Endothelial cell of umbilical vein (primary cell): Measurements from ENCODE around the gene ANKRD12. TPM values are rescaled to one million over a fixed set of nuclear protein-coding genes. Genes with fewer than 3 reads are reported as not detected.

ENCODE experiments used
- BruUV-seq: library from RNA; stranded (reverse); fragments of 400-500 nt; replicated peaks from 2 replicates; lab custom pipeline; 2021; lab: Mats Ljungman, UMichigan
- CTCF ChIA-PET: fragments of 300-600, 350-600 bp; sonication (Branson Sonifier 250); formaldehyde crosslinking; loops from one replicate; lab custom pipeline; 2021; ENCODE audit warnings: antibody characterized with exemption, inconsistent platforms; lab: Charles Lee
- POLR2A ChIA-PET: fragments of 300-600, 350-600 bp; sonication (Branson Sonifier 250); formaldehyde crosslinking; loops from one replicate; lab custom pipeline; 2021; ENCODE audit warnings: antibody characterized with exemption, inconsistent platforms; lab: Charles Lee
- DNase-seq: peaks from one replicate; pipeline ENCODE4 v3.0.0-alpha.2; 2011; ENCODE audit warnings: low read depth, low spot score
- FAIRE-seq: peaks from 2 replicates; lab custom pipeline; 2011; peaks lifted over from hg19 to GRCh38; lab: Jason Lieb, UNC
- H2AFZ ChIP-seq: 2 replicates; pipeline ENCODE4 v1.6.0; 2012; ENCODE audit warnings: low read depth, low read length, control low read depth, inconsistent platforms
- H3K27ac ChIP-seq: 2 replicates; pipeline ENCODE4 v1.5.1; 2011; ENCODE audit warnings: low read depth, mild to moderate bottlenecking, control low read depth, low read length, moderate library complexity; ENCODE audit not compliant: insufficient read depth
- H3K27me3 ChIP-seq, 2 experiments: 2 replicates each; pipeline versions ENCODE4 v1.6.0 to v1.6.1; 2011; ENCODE audit warnings: low read length in 2 of 2, mixed read lengths in 1 of 2; ENCODE audit not compliant: control insufficient read depth in 2 of 2, insufficient read depth in 2 of 2
- H3K36me3 ChIP-seq, 2 experiments: 2 replicates in 1 of 2; 3 replicates in 1 of 2; pipeline ENCODE4 v1.5.1; 2011; ENCODE audit warnings: low read length in 2 of 2, mild to moderate bottlenecking in 1 of 2, moderate library complexity in 1 of 2; ENCODE audit not compliant: control insufficient read depth in 2 of 2, insufficient read depth in 2 of 2; ENCODE audit errors: extremely low read depth in 1 of 2
- H3K4me1 ChIP-seq: 3 replicates; pipeline ENCODE4 v1.5.1; 2011; ENCODE audit warnings: mild to moderate bottlenecking, low read length; ENCODE audit not compliant: control insufficient read depth, insufficient read depth; ENCODE audit errors: extremely low read depth
- H3K4me2 ChIP-seq: 2 replicates; pipeline ENCODE4 v1.6.1; 2011; ENCODE audit warnings: low read length, control low read depth, mixed read lengths; ENCODE audit not compliant: insufficient read depth
- H3K4me3 ChIP-seq, 3 experiments: fragments of 200-600 bp in 1 of 3; sonication (generic), shearing (Covaris generic) in 1 of 3; replicated peaks in 1 of 3; 2 replicates each; pipeline ENCODE4 v1.5.1; 2011 to 2016; ENCODE audit warnings: control low read depth in 3 of 3, low read length in 3 of 3, mild to moderate bottlenecking in 2 of 3, inconsistent platforms in 1 of 3, low read depth in 1 of 3, moderate library complexity in 1 of 3; ENCODE audit not compliant: insufficient read depth in 1 of 3
- H3K79me2 ChIP-seq: 2 replicates; pipeline ENCODE4 v1.6.0; 2012; ENCODE audit warnings: low read length, inconsistent platforms; ENCODE audit not compliant: control insufficient read depth, insufficient read depth
- H3K9ac ChIP-seq: replicated peaks from 2 replicates; pipeline ENCODE3; 2011; ENCODE audit warnings: low read length, control low read depth; ENCODE audit not compliant: insufficient read depth; ENCODE audit errors: extremely low read depth
- H3K9me1 ChIP-seq: replicated peaks from 3 replicates; pipeline ENCODE4 v1.6.0; 2011; ENCODE audit warnings: mild to moderate bottlenecking, low read length; ENCODE audit not compliant: control insufficient read depth, insufficient read depth; ENCODE audit errors: extremely low read depth
- H3K9me3 ChIP-seq: replicated peaks from 2 replicates; pipeline ENCODE4 v1.5.1; 2012; ENCODE audit warnings: low read length, inconsistent platforms; ENCODE audit not compliant: control insufficient read depth, insufficient read depth
- H4K20me1 ChIP-seq: replicated peaks from 2 replicates; pipeline ENCODE3; 2011; ENCODE audit warnings: mild to moderate bottlenecking, low read length; ENCODE audit not compliant: control insufficient read depth, insufficient read depth; ENCODE audit errors: extremely low read depth
- CTCF ChIP-seq, 2 donors: IDR thresholded peaks; 1 replicate in 1 of 2; 2 replicates in 1 of 2; pipeline ENCODE4 v1.5.1; 2011; ENCODE audit warnings: low read length in 2 of 2, mild to moderate bottlenecking in 2 of 2, moderate library complexity in 2 of 2, control low read depth in 1 of 2, inconsistent platforms in 1 of 2, low read depth in 1 of 2; ENCODE audit not compliant: insufficient read depth in 1 of 2; ENCODE audit errors: extremely low read depth in 1 of 2
- EZH2 ChIP-seq: IDR thresholded peaks from 2 replicates; pipeline ENCODE4 v1.6.1; 2012; ENCODE audit warnings: borderline replicate concordance, low read depth, mild to moderate bottlenecking, moderate library complexity, low read length, inconsistent platforms; ENCODE audit not compliant: severe bottlenecking
- FOS ChIP-seq: IDR thresholded peaks from 2 replicates; pipeline ENCODE4 v1.6.1; 2011; ENCODE audit warnings: mild to moderate bottlenecking, low read length, moderate library complexity, borderline replicate concordance; ENCODE audit not compliant: insufficient read depth
- GATA2 ChIP-seq: IDR thresholded peaks from 2 replicates; pipeline ENCODE4 v1.7.0; 2011; ENCODE audit warnings: low read depth, mild to moderate bottlenecking, moderate library complexity, mixed read lengths, low read length; ENCODE audit not compliant: insufficient read length, insufficient read depth
- JUN ChIP-seq: IDR thresholded peaks from 2 replicates; pipeline ENCODE4 v1.6.1; 2011; ENCODE audit warnings: borderline replicate concordance, low read depth; ENCODE audit not compliant: insufficient read length, insufficient read depth
- MAX ChIP-seq: IDR thresholded peaks from 2 replicates; pipeline ENCODE4 v1.6.1; 2011; ENCODE audit not compliant: insufficient read depth, insufficient read length
- MYC ChIP-seq: IDR thresholded peaks from one replicate; pipeline ENCODE4 v1.6.1; 2011; ENCODE audit warnings: mild to moderate bottlenecking, low read depth, low read length
- POLR2A ChIP-seq: IDR thresholded peaks from 2 replicates; pipeline ENCODE4 v1.6.1; 2012; ENCODE audit warnings: low read depth, mild to moderate bottlenecking, control low read depth, low read length
- POLR2AphosphoS5 ChIP-seq: IDR thresholded peaks from 2 replicates; pipeline ENCODE4 v1.6.1; 2012; ENCODE audit warnings: low read depth, mild to moderate bottlenecking, control low read depth, low read length, moderate library complexity; ENCODE audit not compliant: insufficient read depth
- dilution Hi-C: fragments of 300-500 bp; cut with MboI; formaldehyde crosslinking; loops from one replicate; pipeline ENCODE4 v1.15.0; 2019; ENCODE audit warnings: low sequenced_read_pairs; ENCODE audit not compliant: extremely low pct_ligation_motif_present
- intact Hi-C: fragments of 100-400 bp; cut with micrococcal nuclease; formaldehyde crosslinking; loops from one replicate; pipeline ENCODE4 v1.10.0; 2022
- polyA plus RNA-seq, 4 experiments: library from polyadenylated mRNA; depleted of rRNA in 3 of 4; stranded (reverse) in 3 of 4; unstranded in 1 of 4; fragments of >200 nt; gene quantifications; 2 replicates each; pipeline versions ENCODE4 v1.2.1 to v1.2.3, GENCODE V29; 2011 to 2012; ENCODE audit warnings: missing spikeins in 1 of 4
- total RNA-seq: library from RNA; stranded (reverse); gene quantifications from 2 replicates; pipeline ENCODE4 v1.2.3, GENCODE V29; 2021

ANKRD12 gene
- total and polyA plus RNA-seq, 2 donors (not counting 3 experiments of a cell fraction or from before 2014, with no cell fraction given), result 1.5 to 25.4 TPM

- TF ChIP-seq FOS (no peak), JUN (no peak), GATA2 (no peak), EZH2 (no peak), MYC (no peak)
- Histone ChIP-seq H3K9ac (no peak overlapping the region), H3K9me1 (no peaks in the 10 kb centered on the region), H3K4me1 (peaks cover 3% of the 10 kb centered on the region), H3K9me3 (no peaks in the 10 kb centered on the region), H3K4me2 (no peak overlapping the region), H3K36me3 (peaks cover 0 to 2% of the 10 kb centered on the region in 2 experiments), H3K79me2 (peaks cover 3% of the 10 kb centered on the region), H4K20me1 (no peaks in the 10 kb centered on the region), H3K27me3 (no peaks in the 10 kb centered on the region), H3K4me3 (no peak overlapping the region), H2AFZ (no peak overlapping the region), H3K27ac (no peak overlapping the region)
- POLR2A ChIA-PET, result no interaction called here
- BruUV-seq, result no TSS peak
- no peak for FAIRE-seq
- CTCF ChIA-PET, result interaction anchor here (0.8 to 1.0 kb wide), 2 partner anchors 14 to 119 kb away, joined by 3 read pairs; no protein-coding TSS in a partner anchor
- no peak for DNase-seq
- dilution Hi-C loops, result no loop called here
- intact Hi-C loops, result no loop called here
Observed at GRCh38 chr18:9193031-9193430, 56.5 kb downstream of the ANKRD12 start.

GRCh38 chr18:9196568-9196967 lies 60.0 kb downstream of the ANKRD12 start:
- Histone ChIP-seq H3K4me2 (no peak overlapping the region), H4K20me1 (no peaks in the 10 kb centered on the region), H3K9me1 (peaks cover 4% of the 10 kb centered on the region), H2AFZ (no peak overlapping the region), H3K9ac (no peak overlapping the region), H3K4me3 (no peak overlapping the region), H3K36me3 (no peaks in the 10 kb centered on the region), H3K27me3 (no peaks in the 10 kb centered on the region), H3K4me1 (no peaks in the 10 kb centered on the region), H3K27ac (no peak overlapping the region), H3K9me3 (no peaks in the 10 kb centered on the region), H3K79me2 (peaks cover 3% of the 10 kb centered on the region)
- TF ChIP-seq CTCF (IDR thresholded peaks at IDR 0.05; ENCODE audit: extremely low read depth in 1 of 2, insufficient read depth in 1 of 2, low read depth in 1 of 2, low read length in 2 of 2), result no peak
- TF ChIP-seq POLR2A, result no peak
- no peak for TF ChIP-seq POLR2AphosphoS5
- no peak for TF ChIP-seq MAX
- no peak for TF ChIP-seq GATA2
- BruUV-seq, result no TSS peak
- dilution Hi-C loops (no loop called here), intact Hi-C loops (no loop called here)
- DNase-seq (no peak), FAIRE-seq (no peak)
- POLR2A ChIA-PET, result no interaction called here
- CTCF ChIA-PET, result interaction anchor here (1.1 to 1.2 kb wide), 2 partner anchors 44 to 320 kb away, joined by 3 to 5 read pairs; no protein-coding TSS in a partner anchor
